ENCODE measurements around the gene PRICKLE1.

DNA sequence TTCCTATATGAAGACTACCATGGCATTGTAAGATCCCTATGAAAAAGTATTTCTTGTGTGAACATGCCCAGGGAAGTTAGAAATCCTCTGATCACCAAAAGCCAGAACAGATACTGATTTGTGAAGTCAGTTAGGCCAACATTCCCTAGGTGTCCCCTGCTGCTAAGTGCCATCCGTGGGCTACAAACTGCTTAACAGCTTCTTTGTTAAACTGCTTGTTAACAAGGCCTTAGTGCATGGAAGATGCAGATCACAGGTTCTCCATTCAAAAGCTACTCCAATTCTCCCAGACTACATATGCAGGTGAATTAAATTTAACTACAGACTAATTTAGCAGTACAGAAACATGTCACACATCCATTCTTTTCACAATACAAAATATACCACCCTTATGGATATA is 108.2 kb downstream of the PRICKLE1 start:
- TF ChIP-seq EZH2 (IDR thresholded peaks at IDR 0.05; ENCODE audit: borderline replicate concordance, insufficient read depth, low read length, poor library complexity, severe bottlenecking) (no peak), CTCF (IDR thresholded peaks at IDR 0.05; ENCODE audit: poor library complexity, severe bottlenecking) (no peak)
